Body of pancreas (tissue), 4 donors: ENCODE results near the gene RGS10. TPM values are rescaled to one million over a fixed set of nuclear protein-coding genes. Genes with fewer than 3 reads are reported as not detected.

ENCODE experiments used
- ATAC-seq: fragments of 150-250 bp; one replicate; pipeline ENCODE4 v1.9.1; 2016
- DNase-seq, 4 donors: peaks; one replicate each; pipeline ENCODE4 v3.0.0-alpha.2; 2019
- H3K27ac ChIP-seq, 4 donors: fragments of 200-600 bp; sonication (generic); 1 replicate in 3 of 4; 2 replicates in 1 of 4; pipeline versions ENCODE4 v1.5.1 to v1.6.1; 2016 to 2019; ENCODE audit warnings: mild to moderate bottlenecking in 1 of 4, mixed read lengths in 1 of 4, moderate library complexity in 1 of 4
- H3K27me3 ChIP-seq, 2 donors: fragments of 200-600 bp; sonication (generic); one replicate each; pipeline ENCODE4 v1.6.0; 2016; ENCODE audit warnings: mild to moderate bottlenecking in 1 of 2
- H3K36me3 ChIP-seq, 2 donors: fragments of 200-600 bp; sonication (generic); replicated peaks in 1 of 2; 2 replicates each; pipeline ENCODE4 v1.5.1; 2016; ENCODE audit warnings: low read depth in 2 of 2; ENCODE audit not compliant: insufficient read depth in 1 of 2
- H3K4me1 ChIP-seq: fragments of 200-600 bp; sonication (generic); one replicate; pipeline ENCODE4 v1.6.0; 2016
- H3K4me3 ChIP-seq, 2 donors: fragments of 200-600 bp; sonication (generic); 1 replicate in 1 of 2; 2 replicates in 1 of 2; pipeline ENCODE4 v1.5.1; 2016 to 2019
- H3K9me3 ChIP-seq, 3 donors: fragments of 200-600 bp; sonication (generic); 1 replicate in 2 of 3; 2 replicates in 1 of 3; pipeline ENCODE4 v1.5.1; 2016
- CTCF ChIP-seq, 7 experiments: fragments of 450-650 bp in 4 of 7; fragments of 200-600 bp in 3 of 7; sonication (generic) in 3 of 7; IDR thresholded peaks; one replicate each; pipeline ENCODE4 v1.5.1; 2016 to 2019; ENCODE audit warnings: antibody characterized with exemption in 7 of 7
- POLR2A ChIP-seq, 3 donors: fragments of 450-650 bp; IDR thresholded peaks; one replicate each; pipeline ENCODE4 v1.6.1; 2016; ENCODE audit warnings: antibody characterized with exemption in 3 of 3, mild to moderate bottlenecking in 2 of 3
- WGBS, 2 donors: methylation state at CpG; one replicate each; pipeline ENCODE4 v1.1.5; 2017; 5-methylcytosine and 5-hydroxymethylcytosine counted together
- intact Hi-C: fragments of 100-400 bp; cut with DNase I; formaldehyde crosslinking; loops from one replicate; pipeline ENCODE4 v1.15.1; 2023
- total RNA-seq, 2 donors: library from RNA; depleted of rRNA; stranded (reverse); fragments of >200 nt; gene quantifications; one replicate each; pipeline ENCODE4 v1.1.0, GENCODE V29; 2016

Gene RGS10
- total RNA-seq, 2 donors from 2014 or later = 13.2 to 21.3 TPM

GRCh38 chr10:119526621-119527592 lies 15.6 kb downstream of the RGS10 start:
- Histone ChIP-seq H3K4me3 (no peak overlapping the region), H3K36me3 (no peaks in the 10 kb centered on the region), H3K27ac (no peak overlapping the region), H3K9me3 (no peaks in the 10 kb centered on the region), H3K27me3 (no peaks in the 10 kb centered on the region), H3K4me1 (no peaks in the 10 kb centered on the region)
- TF ChIP-seq CTCF (IDR thresholded peaks at IDR 0.05) (peak in 1 of 7 experiments; percentile 4), POLR2A (IDR thresholded peaks at IDR 0.05) (no peak)
- 60 to 67% methylated on average over 11 to 18 of the region's 18 CpGs for WGBS, 2 donors
- DNase-seq (no peak), ATAC-seq (no peak)
- intact Hi-C loops = no loop called here

- ATAC-seq (no peak), DNase-seq (no peak)
- H3K4me1 ChIP-seq = no peaks in the 10 kb centered on the region
- no peak overlapping the region for H3K27ac ChIP-seq
- no peak overlapping the region for H3K4me3 ChIP-seq
- no peaks in the 10 kb centered on the region for H3K36me3 ChIP-seq
- no peaks in the 10 kb centered on the region for H3K9me3 ChIP-seq
- 76 to 80% methylated on average over 1 of the region's 1 CpG for WGBS, 2 donors
- intact Hi-C loops = no loop called here
- TF ChIP-seq CTCF (IDR thresholded peaks at IDR 0.05) (no peak), POLR2A (IDR thresholded peaks at IDR 0.05) (no peak)
- no peaks in the 10 kb centered on the region for H3K27me3 ChIP-seq
Measured at GRCh38 chr10:119526149-119526548, 16.4 kb downstream of the RGS10 start.

DNA sequence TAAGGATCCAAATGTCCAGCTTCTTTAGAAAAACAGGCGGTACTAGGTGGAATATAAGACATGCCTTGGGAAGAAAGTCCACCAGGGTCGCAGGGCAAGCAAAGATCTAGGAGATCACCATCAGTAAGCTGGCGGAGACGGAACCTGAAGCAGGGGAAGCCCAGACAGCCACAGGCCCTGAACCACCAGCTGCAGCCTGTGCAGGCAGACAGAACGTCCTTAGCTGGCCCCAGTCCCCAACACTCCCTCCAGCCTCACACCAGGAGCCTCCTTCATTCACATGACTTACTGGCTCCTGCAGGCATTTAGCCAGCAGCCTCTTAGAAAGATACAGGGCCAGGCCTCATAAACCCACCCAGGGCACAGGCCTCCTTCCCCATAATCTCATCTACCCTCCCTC lies 17.4 kb downstream of the RGS10 start:
- no peak for DNase-seq
- Histone ChIP-seq H3K9me3 (no peaks in the 10 kb centered on the region), H3K27me3 (no peaks in the 10 kb centered on the region), H3K4me1 (no peaks in the 10 kb centered on the region), H3K4me3 (no peak overlapping the region), H3K27ac (no peak overlapping the region), H3K36me3 (no peaks in the 10 kb centered on the region)
- TF ChIP-seq CTCF (IDR thresholded peaks at IDR 0.05) (no peak), POLR2A (IDR thresholded peaks at IDR 0.05) (no peak)
- 82 to 83% methylated on average over 5 of the region's 5 CpGs for WGBS, 2 donors
- no peak for ATAC-seq
- intact Hi-C loops = no loop called here

GRCh38 chr10:119524720-119525070 lies 17.8 kb downstream of the RGS10 start:
- DNase-seq = no peak
- no peaks in the 10 kb centered on the region for H3K27me3 ChIP-seq
- H3K27ac ChIP-seq = no peak overlapping the region
- no peaks in the 10 kb centered on the region for H3K9me3 ChIP-seq
- intact Hi-C loops = no loop called here
- no peaks in the 10 kb centered on the region for H3K4me1 ChIP-seq
- TF ChIP-seq POLR2A (IDR thresholded peaks at IDR 0.05) (no peak), CTCF (IDR thresholded peaks at IDR 0.05) (no peak)
- H3K4me3 ChIP-seq = no peak overlapping the region
- 89 to 93% methylated on average over 13 of the region's 13 CpGs for WGBS, 2 donors
- no peaks in the 10 kb centered on the region for H3K36me3 ChIP-seq
- ATAC-seq = no peak
